SU-DHL-6 (cell line): ENCODE results near the gene TWIST2.

Experiments
- CTCF ChIP-seq: fragments of 200-600 bp; sonication (generic); IDR thresholded peaks from one replicate; pipeline ENCODE4 v1.5.1; 2017; ENCODE audit warnings: antibody characterized with exemption, mild to moderate bottlenecking, low read length, moderate library complexity; ENCODE audit not compliant: insufficient read depth, poor library complexity, severe bottlenecking
- EZH2phosphoT487 ChIP-seq: fragments of 200-600 bp; sonication (generic), shearing (Covaris generic); conservative IDR thresholded peaks from 2 replicates; pipeline ENCODE4 v1.6.1; 2018; ENCODE audit warnings: mild to moderate bottlenecking, antibody characterized with exemption, low read length, moderate library complexity, mixed read lengths

- TF ChIP-seq CTCF (no peak), EZH2phosphoT487 (no peak)
Observed at GRCh38 chr2:238943338-238944067, 95.6 kb downstream of the TWIST2 start.
